ENCODE results near the gene ZNF420. TPM values are rescaled to one million over a fixed set of nuclear protein-coding genes. Genes with fewer than 3 reads are reported as not detected.

The ZNF420 gene
- total RNA-seq, 2 experiments from 2014 or later, result 11.3 to 13.2 TPM

DNA sequence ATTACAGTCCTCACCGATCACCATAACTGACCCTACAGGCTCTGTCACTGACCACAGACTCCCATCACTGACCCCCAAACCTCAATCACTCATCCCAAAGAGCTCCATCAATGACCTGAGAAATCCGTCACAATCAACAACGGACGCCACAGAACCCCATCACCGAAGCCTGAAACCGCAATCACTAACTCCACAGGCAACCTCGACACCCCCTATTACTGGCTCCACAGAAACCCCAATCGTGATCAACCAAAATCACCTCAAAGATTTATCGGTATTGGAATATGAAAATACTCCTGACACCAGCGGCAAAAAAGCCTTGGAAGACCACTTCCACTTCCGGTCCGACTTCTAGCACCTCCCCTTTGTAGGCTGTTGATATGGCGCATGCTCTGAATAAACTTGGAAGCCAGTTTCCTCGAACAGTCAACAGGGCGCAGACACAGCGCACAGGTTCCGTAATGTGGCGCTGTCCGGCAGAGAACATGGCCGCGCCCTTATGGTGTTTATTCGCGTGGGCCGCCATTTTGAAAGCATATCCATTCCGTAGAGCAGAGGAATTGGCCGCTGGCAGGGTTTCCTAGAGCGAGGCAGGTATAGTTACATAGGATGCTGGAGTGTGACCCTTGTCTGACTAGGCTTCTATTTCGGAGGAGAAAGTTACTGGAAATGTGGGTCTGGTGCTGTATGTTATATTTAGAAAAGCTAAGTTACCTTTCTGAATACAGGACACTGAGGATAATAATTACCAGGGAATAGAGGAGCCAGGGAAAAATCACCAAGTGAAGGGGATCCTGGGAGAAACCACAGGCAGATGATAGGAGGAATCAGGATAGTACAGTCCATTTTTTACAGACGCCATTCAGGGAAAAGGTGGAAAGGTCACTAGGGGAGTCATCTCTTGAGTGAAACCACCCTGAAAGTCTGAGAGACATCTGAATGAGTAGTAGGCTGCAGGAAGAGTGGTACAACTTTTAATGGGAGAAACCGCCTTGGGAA lies 94.4 kb downstream of the ZNF420 start, which contains the start of gene ZNF585A:
Gene ZNF585A (minus strand): TSS at position 328 of the 999 bp plus-strand sequence. CDS start 2,785 bp downstream, outside the sequence.
- DNase-seq, result peak; percentile 90
- Mint-ChIP-seq H3K36me3 (ENCODE audit: low read depth) (peaks cover 33% of the 10 kb centered on the region), H3K4me3 (no peak within 1 kb of the TSS), H3K4me1 (no peaks in the 10 kb centered on the region), H3K27me3 (no peaks in the 10 kb centered on the region), H3K9me3 (peaks cover 43% of the 10 kb centered on the region), H3K27ac (no peak within 1 kb of the TSS)
- ChIA-PET CTCF (interaction anchor here (0.8 to 1.2 kb wide), 2 partner anchors 95 to 322 kb away, joined by 3 to 4 read pairs; no protein-coding TSS in a partner anchor), POLR2A (interaction anchor here (0.8 to 1.9 kb wide), 5 partner anchors 15 to 957 kb away, joined by 3 to 6 read pairs (median 5); partner anchors contain the start of genes ZNF260, ZNF383 and ZNF527)

Other genes with a start within 250 kb of the ZNF420 start
- gene ZNF790, start 240.0 kb upstream of the ZNF420 start, total RNA-seq, result 1 to 10 TPM; 8.9 to 9.5 TPM
- 1 to 10 TPM; 6.0 to 6.3 TPM for gene ZNF345, start 227.6 kb upstream of the ZNF420 start, total RNA-seq
- gene ZNF829, start 162.1 kb upstream of the ZNF420 start, total RNA-seq, result 1 to 10 TPM; 4.3 TPM
- gene ZNF568, start 162.1 kb upstream of the ZNF420 start, total RNA-seq, result 1 to 10 TPM; 6.3 to 7.2 TPM
- gene ZNF585A, start 94.3 kb downstream of the ZNF420 start, total RNA-seq, result 1 to 10 TPM; 9.0 to 9.4 TPM
- gene ZNF585B, start 132.1 kb downstream of the ZNF420 start, total RNA-seq, result 1 to 10 TPM; 8.4 to 9.8 TPM
- 10 to 100 TPM; 10.1 to 11.3 TPM for gene ZNF383, start 139.8 kb downstream of the ZNF420 start, total RNA-seq

Data from activated CD4-positive, alpha-beta memory T cell treated with anti-CD3 and anti-CD28 coated beads, Interleukin-2, amount 10 ng/mL, durations not matched to agents 7 days and 5 days (primary cell).